Psoas muscle (tissue), 8 donors: ENCODE data around the gene KRTAP10-5. TPM values are rescaled to one million over a fixed set of nuclear protein-coding genes. Genes with fewer than 3 reads are reported as not detected.

Experiments
- ATAC-seq, 4 donors: fragments of 200-7000 bp; cut with Tn5 transposase; one replicate each; pipeline ENCODE4 v1.9.1; 2020; ENCODE audit warnings: moderate library complexity in 3 of 4, mild to moderate bottlenecking in 2 of 4
- DNase-seq, 2 donors: peaks; one replicate each; pipeline ENCODE4 v3.0.0-alpha.2; 2020
- H3K27ac ChIP-seq: fragments of 200-600 bp; one replicate; pipeline ENCODE4 v1.8.0; 2022
- H3K27me3 ChIP-seq, 3 donors: fragments of 200-600 bp in 1 of 3; one replicate each; pipeline versions ENCODE4 v1.6.1 to v1.8.0; 2013 to 2022; ENCODE audit warnings: low read length in 2 of 3, mild to moderate bottlenecking in 2 of 3, moderate library complexity in 1 of 3; ENCODE audit not compliant: insufficient read depth in 3 of 3
- H3K36me3 ChIP-seq, 2 donors: fragments of 200-600 bp in 1 of 2; one replicate each; pipeline versions ENCODE4 v1.6.1 to v1.8.0; 2013 to 2022; ENCODE audit warnings: low read depth in 1 of 2, mild to moderate bottlenecking in 1 of 2, moderate library complexity in 1 of 2; ENCODE audit not compliant: insufficient read depth in 1 of 2
- H3K4me1 ChIP-seq: fragments of 200-600 bp; one replicate; pipeline ENCODE4 v1.8.0; 2022
- H3K4me3 ChIP-seq: fragments of 200-600 bp; one replicate; pipeline ENCODE4 v1.8.0; 2022; ENCODE audit warnings: mild to moderate bottlenecking
- H3K9me3 ChIP-seq: fragments of 200-600 bp; one replicate; pipeline ENCODE4 v1.8.0; 2022
- CTCF ChIP-seq: fragments of 200-600 bp; IDR thresholded peaks from one replicate; pipeline ENCODE4 v1.8.0; 2022; ENCODE audit warnings: antibody characterized with exemption
- WGBS, 3 donors: extraction: QIAGEN DNeasy Blood & Tissue Kit; methylation state at CpG; one replicate each; pipeline versions ENCODE4 v1.1.6 to v1.1.7; 2013; 5-methylcytosine and 5-hydroxymethylcytosine counted together
- intact Hi-C, 2 donors: fragments of 100-400 bp; cut with DNase I; formaldehyde crosslinking; loops; one replicate each; pipeline versions ENCODE4 v1.11.0 to v1.14.2; 2022
- polyA plus RNA-seq, 3 donors: library from polyadenylated mRNA; stranded (reverse); fragments of 200-250 nt; gene quantifications; one replicate each; pipeline ENCODE4 v1.2.3, GENCODE V29; 2013
- total RNA-seq, 4 donors: library from RNA; stranded (reverse); fragmentation: NEBNext Ultra II Directional in 2 of 4; extraction: Animal tissue kit (Norgen Biotek cat#: 25700) in 2 of 4; gene quantifications; one replicate each; pipeline versions ENCODE4 v1.2.1 to v1.2.4, GENCODE V29; 2021 to 2023
- donor health status: healthy with polysubstance abuse.
- donor health status: DM: no; HTN: no; CAD: no; lungs with moderate emphysema.
- donor health status: Bipolar disorder and iron deficiency.
- donor health status: healthy.
- donor health status: DM: yes; HTN: yes; CAD: no.
- donor health status: DM: no; HTN: no; CAD: no.
- donor health status: DM: no; HTN: no; CAD: no.
- donor health status: DM: yes; HTN: yes; CAD: no.

Gene KRTAP10-5
- total and polyA plus RNA-seq, 7 donors = not detected

- DNase-seq = no peak
- H3K27ac ChIP-seq = no peak overlapping the region
- H3K36me3 ChIP-seq = no peaks in the 10 kb centered on the region
- no peak for ATAC-seq
- intact Hi-C loops = no loop called here
- TF ChIP-seq CTCF = no peak
- H3K9me3 ChIP-seq = peaks cover 4% of the 10 kb centered on the region
- H3K4me3 ChIP-seq = no peak overlapping the region
- H3K4me1 ChIP-seq = no peaks in the 10 kb centered on the region
- H3K27me3 ChIP-seq = peaks cover 0 to 31% (median 8%) of the 10 kb centered on the region in 3 donors
- WGBS, 3 donors = 63 to 70% (median 67%) methylated on average over 3 of the region's 3 CpGs
These were observed 35.8 kb downstream of the KRTAP10-5 start for GRCh38 chr21:44544566-44544965.

DNA sequence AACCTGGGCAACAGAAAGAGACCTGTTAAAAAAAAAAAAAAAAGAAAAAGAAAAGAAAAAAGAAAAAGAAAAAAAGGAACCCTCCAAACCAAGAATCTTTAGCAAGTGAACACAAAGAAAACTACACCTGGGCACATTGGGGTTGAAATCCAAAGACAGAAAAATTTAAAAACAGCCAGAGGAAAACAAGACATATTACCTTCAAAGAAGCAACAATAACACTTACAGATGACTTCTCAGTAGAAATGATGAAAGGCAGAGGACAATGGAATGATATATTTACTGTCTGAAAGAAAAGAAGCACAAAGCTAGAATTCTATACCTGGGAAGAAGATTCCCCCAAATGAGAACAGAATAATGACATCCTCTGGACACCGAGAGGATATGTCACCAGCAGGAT lies 37.7 kb downstream of the KRTAP10-5 start:
- Histone ChIP-seq H3K27ac (no peak overlapping the region), H3K36me3 (no peaks in the 10 kb centered on the region), H3K9me3 (peaks cover 4% of the 10 kb centered on the region), H3K4me3 (no peak overlapping the region), H3K27me3 (peaks cover 0 to 20% (median 7%) of the 10 kb centered on the region in 3 donors), H3K4me1 (no peaks in the 10 kb centered on the region)
- intact Hi-C loops = no loop called here
- ATAC-seq (no peak), DNase-seq (no peak)
- TF ChIP-seq CTCF = no peak
- WGBS, 3 donors = 82 to 85% (median 83%) methylated on average over 1 of the region's 1 CpG

- H3K27ac ChIP-seq = no peak overlapping the region
- no peaks in the 10 kb centered on the region for H3K4me1 ChIP-seq
- H3K36me3 ChIP-seq = no peaks in the 10 kb centered on the region
- ATAC-seq = no peak
- intact Hi-C loops = no loop called here
- H3K9me3 ChIP-seq = no peaks in the 10 kb centered on the region
- WGBS, 3 donors = 72 to 78% (median 72%) methylated on average over 11 of the region's 11 CpGs
- H3K27me3 ChIP-seq = peaks cover 0 to 17% (median 7%) of the 10 kb centered on the region in 3 donors
- no peak overlapping the region for H3K4me3 ChIP-seq
- no peak for DNase-seq
- no peak for TF ChIP-seq CTCF
These were observed 39.6 kb downstream of the KRTAP10-5 start for GRCh38 chr21:44540741-44541288.

DNA sequence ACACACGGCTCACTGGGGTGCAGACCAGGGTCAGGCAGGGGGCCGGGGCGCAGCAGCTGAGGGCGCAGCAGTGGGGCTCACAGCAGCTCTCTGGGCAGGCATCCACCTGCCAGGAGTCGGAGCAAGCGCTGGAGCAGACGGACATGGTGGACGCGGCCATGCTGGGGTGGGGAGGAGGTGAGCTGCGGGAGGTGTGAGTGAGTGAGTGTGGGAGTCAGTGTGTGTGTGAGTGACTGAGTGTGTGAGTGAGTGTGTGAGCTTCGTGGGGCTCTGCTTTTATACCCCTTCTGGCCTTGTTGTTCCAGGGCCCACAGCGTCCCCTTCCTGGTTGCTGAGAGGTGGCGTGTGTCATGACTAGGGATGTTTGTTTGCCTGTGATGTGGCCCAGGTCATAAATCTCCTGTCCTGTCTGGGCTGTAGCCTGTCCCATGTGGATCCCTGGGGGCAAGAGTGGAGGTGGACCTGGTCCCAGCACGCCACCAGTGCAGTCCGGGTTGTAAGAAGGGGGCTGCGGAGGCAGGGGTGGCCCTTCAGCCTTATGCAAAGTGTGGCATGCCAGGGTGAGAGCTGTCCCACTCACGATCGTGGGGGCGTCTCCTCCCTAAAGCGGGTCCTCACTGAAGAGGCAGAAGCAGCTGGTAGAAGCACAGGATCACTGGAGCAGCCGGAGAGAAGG lies 40.3 kb downstream of the KRTAP10-5 start, which contains the start of gene KRTAP10-1:
Gene KRTAP10-1, minus strand, starts transcription at position 205 of the 676 bp plus-strand sequence. Its CDS starts 45 bp downstream, at position 160.
- Histone ChIP-seq H3K36me3 (no peaks in the 10 kb centered on the region), H3K4me3 (no peak within 1 kb of the TSS), H3K4me1 (no peaks in the 10 kb centered on the region), H3K9me3 (no peaks in the 10 kb centered on the region), H3K27me3 (peaks cover 0 to 17% (median 7%) of the 10 kb centered on the region in 3 donors), H3K27ac (no peak within 1 kb of the TSS)
- DNase-seq = no peak
- ATAC-seq = no peak
- 33 to 54% (median 53%) methylated on average over 20 to 21 of the region's 21 CpGs for WGBS, 3 donors
- TF ChIP-seq CTCF = no peak
- intact Hi-C loops = no loop called here
